NCI-H460 (cell line): ENCODE results near the gene SULT2A1. TPM values are rescaled to one million over a fixed set of nuclear protein-coding genes. Genes with fewer than 3 reads are reported as not detected.

Experiments
- total RNA-seq: library from RNA; depleted of rRNA; stranded (reverse); fragments of >200 nt; shearing (Covaris generic); gene quantifications from 2 replicates; pipeline ENCODE4 v1.2.3, GENCODE V29; 2014; rRNA removed

The SULT2A1 gene
- total RNA-seq, 1 experiment from 2014 or later = not detected

Other genes with a start within 250 kb of the SULT2A1 start
- gene EHD2, start 172.9 kb downstream of the SULT2A1 start, total RNA-seq = 0.87 and 1.0 TPM in 2 replicates
- 114 and 132 TPM in 2 replicates for gene NOP53, start 140.8 kb downstream of the SULT2A1 start, total RNA-seq
- 58.4 and 58.8 TPM in 2 replicates for gene SELENOW, start 107.6 kb downstream of the SULT2A1 start, total RNA-seq
- not detected in 2 replicates for gene TPRX1, start 81.8 kb downstream of the SULT2A1 start, total RNA-seq
- not detected in 2 replicates for gene CRX, start 64.4 kb downstream of the SULT2A1 start, total RNA-seq
- not detected in 2 replicates for gene TPRX2, start 27.1 kb downstream of the SULT2A1 start, total RNA-seq
- gene BSPH1, start 105.9 kb upstream of the SULT2A1 start, total RNA-seq = not detected in 2 replicates
- not detected in 2 replicates for gene ELSPBP1, start 108.3 kb upstream of the SULT2A1 start, total RNA-seq
- gene CABP5, start 157.8 kb upstream of the SULT2A1 start, total RNA-seq = not detected in 2 replicates
- gene PLA2G4C, start 224.5 kb upstream of the SULT2A1 start, total RNA-seq = 0.42 and 0.61 TPM in 2 replicates